Spleen (tissue), 7 donors: ENCODE data around the gene CYP4B1.

Source experiments
- POLR2A ChIP-seq, 3 donors: fragments of 450-650 bp; IDR thresholded peaks; one replicate each; pipeline ENCODE4 v1.5.1; 2017; ENCODE audit warnings: antibody characterized with exemption in 3 of 3, mild to moderate bottlenecking in 1 of 3
- POLR2AphosphoS5 ChIP-seq, 3 donors: sonication (generic); formaldehyde crosslinking; IDR thresholded peaks; one replicate each; pipeline ENCODE4 v1.5.1; 2017; ENCODE audit warnings: antibody characterized with exemption in 3 of 3
- TF ChIP-seq, protein P1 (sequence below), 11 experiments: fragments of 200-600 bp in 7 of 11; fragments of 450-650 bp in 4 of 11; sonication (generic) in 4 of 11; IDR thresholded peaks in 8 of 11; conservative IDR thresholded peaks in 3 of 11; 1 replicate in 7 of 11; 2 replicates in 4 of 11; pipeline versions ENCODE4 v1.4.0 to v1.8.0; 2016 to 2021; ENCODE audit warnings: antibody characterized with exemption in 11 of 11, inconsistent platforms in 4 of 11, mild to moderate bottlenecking in 1 of 11
- donor health status: DM: no; HTN: no; CAD: no; lungs with moderate emphysema.
- donor health status: DM: no; HTN: no; CAD: no.
- donor health status: DM: no; HTN: no; CAD: no.

DNA sequence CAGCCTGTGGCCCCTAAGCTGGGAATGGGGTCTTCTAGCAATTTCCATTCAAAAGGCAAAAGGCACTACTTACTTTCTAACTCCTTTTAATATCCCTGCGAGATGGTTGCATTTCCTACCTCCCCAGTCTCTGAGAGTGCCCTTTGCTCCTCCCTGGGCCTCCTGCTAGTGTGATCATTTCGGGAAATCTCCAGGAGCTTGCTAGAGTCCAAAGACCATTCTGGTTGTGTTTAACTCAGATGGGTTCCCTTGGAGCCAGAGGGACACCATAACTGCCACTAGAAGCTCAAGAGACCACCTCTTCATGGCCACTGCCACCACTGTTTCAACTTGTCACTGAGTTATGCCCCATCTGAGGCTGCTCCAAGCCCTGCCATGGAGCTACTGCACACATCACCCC lies 34.4 kb upstream of the CYP4B1 start:
- TF ChIP-seq, protein P1, sequence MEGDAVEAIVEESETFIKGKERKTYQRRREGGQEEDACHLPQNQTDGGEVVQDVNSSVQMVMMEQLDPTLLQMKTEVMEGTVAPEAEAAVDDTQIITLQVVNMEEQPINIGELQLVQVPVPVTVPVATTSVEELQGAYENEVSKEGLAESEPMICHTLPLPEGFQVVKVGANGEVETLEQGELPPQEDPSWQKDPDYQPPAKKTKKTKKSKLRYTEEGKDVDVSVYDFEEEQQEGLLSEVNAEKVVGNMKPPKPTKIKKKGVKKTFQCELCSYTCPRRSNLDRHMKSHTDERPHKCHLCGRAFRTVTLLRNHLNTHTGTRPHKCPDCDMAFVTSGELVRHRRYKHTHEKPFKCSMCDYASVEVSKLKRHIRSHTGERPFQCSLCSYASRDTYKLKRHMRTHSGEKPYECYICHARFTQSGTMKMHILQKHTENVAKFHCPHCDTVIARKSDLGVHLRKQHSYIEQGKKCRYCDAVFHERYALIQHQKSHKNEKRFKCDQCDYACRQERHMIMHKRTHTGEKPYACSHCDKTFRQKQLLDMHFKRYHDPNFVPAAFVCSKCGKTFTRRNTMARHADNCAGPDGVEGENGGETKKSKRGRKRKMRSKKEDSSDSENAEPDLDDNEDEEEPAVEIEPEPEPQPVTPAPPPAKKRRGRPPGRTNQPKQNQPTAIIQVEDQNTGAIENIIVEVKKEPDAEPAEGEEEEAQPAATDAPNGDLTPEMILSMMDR (IDR thresholded peaks at IDR 0.05 in 8 of 11, conservative IDR thresholded peaks at IDR 0.05 in 3 of 11), result no peak
- TF ChIP-seq POLR2AphosphoS5 (IDR thresholded peaks at IDR 0.05), result no peak
- no peak for TF ChIP-seq POLR2A (IDR thresholded peaks at IDR 0.05)
